Coronary artery (tissue), 2 donors: ENCODE data around the gene BAIAP2L1.

Source experiments
- DNase-seq: peaks from one replicate; pipeline ENCODE4 v3.0.0-alpha.2; 2017; ENCODE audit warnings: low spot score
- H3K27ac ChIP-seq, 2 donors: fragments of 200-600 bp; sonication (generic); one replicate each; pipeline ENCODE4 v1.5.1; 2016 to 2019
- H3K4me3 ChIP-seq: fragments of 200-600 bp; sonication (generic); 2 replicates; pipeline ENCODE4 v1.5.1; 2016; ENCODE audit warnings: mild to moderate bottlenecking, moderate library complexity
- TF ChIP-seq, protein P1 (sequence below): fragments of 200-600 bp; sonication (generic); IDR thresholded peaks from one replicate; pipeline ENCODE4 v1.5.1; 2019; ENCODE audit warnings: antibody characterized with exemption

BAIAP2L1 gene

DNA sequence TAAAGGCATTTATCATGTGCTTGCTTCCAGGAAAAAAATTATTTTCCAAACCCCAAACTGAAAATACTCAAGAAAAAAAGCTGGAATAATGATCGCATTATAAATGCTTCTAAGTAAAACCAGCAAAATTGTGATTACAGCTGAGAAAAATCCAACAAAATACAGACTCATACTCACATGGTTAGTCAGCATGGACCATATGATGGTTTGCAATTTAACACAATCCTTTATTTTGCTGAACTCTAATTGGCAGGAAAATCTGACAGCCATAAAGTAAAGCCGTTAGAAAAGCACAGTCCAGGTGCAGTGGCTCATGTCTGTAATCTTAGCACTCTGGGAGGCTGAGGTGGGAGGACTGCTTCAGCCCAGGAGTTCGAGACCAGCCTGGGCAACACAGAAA, 59.8 kb downstream of the BAIAP2L1 start:
- TF ChIP-seq, protein P1, sequence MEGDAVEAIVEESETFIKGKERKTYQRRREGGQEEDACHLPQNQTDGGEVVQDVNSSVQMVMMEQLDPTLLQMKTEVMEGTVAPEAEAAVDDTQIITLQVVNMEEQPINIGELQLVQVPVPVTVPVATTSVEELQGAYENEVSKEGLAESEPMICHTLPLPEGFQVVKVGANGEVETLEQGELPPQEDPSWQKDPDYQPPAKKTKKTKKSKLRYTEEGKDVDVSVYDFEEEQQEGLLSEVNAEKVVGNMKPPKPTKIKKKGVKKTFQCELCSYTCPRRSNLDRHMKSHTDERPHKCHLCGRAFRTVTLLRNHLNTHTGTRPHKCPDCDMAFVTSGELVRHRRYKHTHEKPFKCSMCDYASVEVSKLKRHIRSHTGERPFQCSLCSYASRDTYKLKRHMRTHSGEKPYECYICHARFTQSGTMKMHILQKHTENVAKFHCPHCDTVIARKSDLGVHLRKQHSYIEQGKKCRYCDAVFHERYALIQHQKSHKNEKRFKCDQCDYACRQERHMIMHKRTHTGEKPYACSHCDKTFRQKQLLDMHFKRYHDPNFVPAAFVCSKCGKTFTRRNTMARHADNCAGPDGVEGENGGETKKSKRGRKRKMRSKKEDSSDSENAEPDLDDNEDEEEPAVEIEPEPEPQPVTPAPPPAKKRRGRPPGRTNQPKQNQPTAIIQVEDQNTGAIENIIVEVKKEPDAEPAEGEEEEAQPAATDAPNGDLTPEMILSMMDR, result no peak
- Histone ChIP-seq H3K4me3 (no peak overlapping the region), H3K27ac (no peak overlapping the region)
- no peak for DNase-seq

GRCh38 chr7:98339043-98339442, 61.8 kb downstream of the BAIAP2L1 start:
- Histone ChIP-seq H3K27ac (no peak overlapping the region), H3K4me3 (no peak overlapping the region)
- TF ChIP-seq, protein P1, result no peak
- no peak for DNase-seq

DNA sequence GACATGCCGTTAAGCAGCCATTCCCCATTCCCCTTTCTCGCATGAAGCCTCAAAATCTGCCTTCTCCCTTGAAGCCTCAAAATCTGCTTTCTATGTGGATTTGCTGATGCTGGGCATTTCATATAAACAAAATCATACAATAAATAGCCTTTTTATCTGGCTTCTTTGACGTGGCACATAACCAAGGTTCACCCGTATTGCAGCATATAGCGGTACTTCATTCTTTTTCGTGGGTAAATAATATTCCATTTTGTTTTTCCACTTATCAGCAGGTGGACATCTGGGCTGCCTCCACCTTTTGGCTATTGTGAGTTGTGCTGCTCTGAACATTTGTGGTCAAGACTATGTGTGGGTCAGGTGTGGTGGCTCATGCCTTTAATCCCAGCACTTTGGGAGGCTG, 62.4 kb downstream of the BAIAP2L1 start:
- Histone ChIP-seq H3K4me3 (no peak overlapping the region), H3K27ac (no peak overlapping the region)
- DNase-seq, result no peak
- TF ChIP-seq, protein P1, result no peak

GRCh38 chr7:98335411-98335977, 65.4 kb downstream of the BAIAP2L1 start:
- H3K27ac ChIP-seq, result no peak overlapping the region
- no peak for DNase-seq
- TF ChIP-seq, protein P1, result no peak
- no peak overlapping the region for H3K4me3 ChIP-seq

DNA sequence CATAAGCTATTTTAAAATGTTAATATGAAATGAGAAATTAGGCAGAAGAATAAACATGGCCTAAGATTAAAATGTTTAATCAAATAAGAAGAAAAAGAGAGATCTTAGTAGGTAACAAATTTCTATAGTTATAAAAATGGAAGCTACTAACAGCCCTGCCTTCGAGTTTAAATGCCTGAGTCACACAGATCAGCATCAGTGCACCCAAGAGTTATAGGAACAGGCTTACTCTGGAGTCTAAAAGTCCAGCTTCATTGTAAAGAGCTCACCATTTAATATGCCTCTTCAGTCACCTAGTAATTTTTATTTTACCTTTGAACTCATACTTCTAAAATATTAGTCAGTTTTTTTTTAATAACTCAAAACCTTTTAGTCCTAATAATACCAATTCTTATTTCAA, 66.8 kb downstream of the BAIAP2L1 start:
- Histone ChIP-seq H3K27ac (no peak overlapping the region), H3K4me3 (no peak overlapping the region)
- TF ChIP-seq, protein P1, result no peak
- no peak for DNase-seq

- DNase-seq, result no peak
- H3K4me3 ChIP-seq, result no peak overlapping the region
- no peak overlapping the region for H3K27ac ChIP-seq
- TF ChIP-seq, protein P1, result no peak
Observed at GRCh38 chr7:98330926-98331529, 69.9 kb downstream of the BAIAP2L1 start.

GRCh38 chr7:98329791-98330373, 71.0 kb downstream of the BAIAP2L1 start:
- no peak overlapping the region for H3K27ac ChIP-seq
- TF ChIP-seq, protein P1, result no peak
- H3K4me3 ChIP-seq, result no peak overlapping the region
- no peak for DNase-seq
